Cortex of kidney (tissue), 1 donor: Measurements from ENCODE around the gene TIMP1.

Experiments used
- DNase-seq: peaks from one replicate; lab custom pipeline; 2025; lab: John Stamatoyannopoulos, UW

Gene TIMP1

GRCh38 chrX:47581731-47582647 is at the start of gene TIMP1:
Gene TIMP1 (plus strand): TSS chrX:47582436. CDS start chrX:47583416, 980 bp downstream.
- peak; percentile 3 for DNase-seq

GRCh38 chrX:47539860-47540259 is 42.4 kb upstream of the TIMP1 start:
- no peak for DNase-seq

DNA sequence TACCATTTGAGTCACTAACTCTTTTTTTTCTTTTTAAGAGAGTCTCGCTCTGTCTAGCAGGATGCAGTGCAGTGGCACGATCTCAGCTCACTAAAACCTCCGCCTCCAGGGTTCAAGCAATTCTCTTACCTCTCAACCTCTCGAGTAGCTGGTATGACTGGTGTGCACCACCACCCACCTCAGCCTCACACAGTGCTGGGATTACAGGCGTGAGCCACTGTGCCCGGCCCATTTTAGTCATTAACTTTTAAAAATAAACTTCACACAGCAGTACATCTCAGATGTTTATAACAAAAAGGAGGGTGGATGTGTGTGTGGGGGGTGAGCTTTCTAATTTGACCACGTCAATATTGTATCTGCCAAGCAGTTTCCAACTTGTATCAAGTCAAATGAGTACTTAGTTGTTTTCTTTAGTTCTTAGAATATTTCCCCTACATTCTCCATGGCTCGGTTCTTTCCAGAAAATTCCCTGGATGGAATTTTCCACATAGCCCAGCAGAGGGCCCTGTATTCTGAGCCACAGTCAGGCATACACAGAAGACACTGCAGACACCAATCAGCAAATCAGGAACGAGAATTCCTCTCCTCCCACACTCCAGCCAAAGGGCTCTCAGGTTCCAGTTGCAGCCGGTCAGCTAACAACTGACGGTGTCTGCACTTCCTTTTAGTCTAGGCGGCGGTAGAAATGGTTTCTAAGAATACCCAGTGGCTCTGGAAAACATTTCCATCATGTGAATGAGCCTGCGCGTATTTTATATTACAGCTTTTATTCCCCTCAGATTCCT is 41.3 kb upstream of the TIMP1 start:
- DNase-seq: no peak

- DNase-seq: no peak
Measured at GRCh38 chrX:47543496-47543895, 38.7 kb upstream of the TIMP1 start.

DNA sequence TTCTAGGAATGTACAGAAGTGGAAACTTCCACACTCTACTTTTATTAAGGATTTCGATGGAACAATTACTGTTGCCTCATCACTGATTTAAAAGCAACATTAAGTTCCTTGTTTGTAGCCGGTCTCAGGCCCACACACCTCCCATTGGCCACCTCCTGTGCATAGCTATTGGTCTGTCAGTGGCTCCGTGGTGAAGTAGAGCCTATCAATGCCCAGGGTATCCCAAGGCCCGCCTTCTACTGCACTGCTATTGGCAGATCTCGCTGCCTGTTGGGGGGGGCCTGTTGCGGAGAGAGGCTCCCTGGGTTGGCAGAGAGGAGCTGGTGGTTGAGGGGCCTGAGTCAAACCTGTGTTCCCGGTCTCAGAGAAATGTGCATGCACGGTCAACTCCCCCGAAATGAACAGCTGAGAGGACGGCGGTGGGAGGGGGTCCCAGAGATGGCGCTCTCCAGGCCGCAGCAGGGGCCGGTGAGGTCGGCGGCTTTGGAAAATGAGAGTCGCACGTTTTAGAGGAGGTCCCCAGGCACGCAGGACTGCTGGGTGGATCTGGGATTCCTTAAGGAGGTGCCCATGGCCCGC is 26.1 kb upstream of the TIMP1 start:
- no peak for DNase-seq

DNA sequence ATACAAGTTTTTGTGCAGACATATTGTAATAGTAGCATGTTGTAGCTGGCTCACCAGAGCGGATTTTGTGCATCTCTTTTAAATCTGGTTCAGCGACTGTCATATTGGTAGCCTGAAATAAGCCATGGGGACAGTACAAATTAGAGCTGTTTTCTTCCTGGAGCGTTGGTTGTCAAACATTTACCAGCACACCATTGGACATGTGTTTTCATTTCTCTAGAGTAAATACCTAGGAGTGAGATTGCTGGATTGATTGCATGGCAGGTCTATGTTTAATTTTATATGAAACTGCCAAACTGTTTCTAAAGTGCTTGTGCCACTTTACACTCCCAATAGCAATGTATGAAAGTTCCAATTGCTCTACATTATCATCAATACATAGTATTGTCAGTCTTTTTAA is 23.8 kb upstream of the TIMP1 start:
- no peak for DNase-seq

- DNase-seq: no peak
Measured at GRCh38 chrX:47560179-47560933, 21.9 kb upstream of the TIMP1 start.

DNA sequence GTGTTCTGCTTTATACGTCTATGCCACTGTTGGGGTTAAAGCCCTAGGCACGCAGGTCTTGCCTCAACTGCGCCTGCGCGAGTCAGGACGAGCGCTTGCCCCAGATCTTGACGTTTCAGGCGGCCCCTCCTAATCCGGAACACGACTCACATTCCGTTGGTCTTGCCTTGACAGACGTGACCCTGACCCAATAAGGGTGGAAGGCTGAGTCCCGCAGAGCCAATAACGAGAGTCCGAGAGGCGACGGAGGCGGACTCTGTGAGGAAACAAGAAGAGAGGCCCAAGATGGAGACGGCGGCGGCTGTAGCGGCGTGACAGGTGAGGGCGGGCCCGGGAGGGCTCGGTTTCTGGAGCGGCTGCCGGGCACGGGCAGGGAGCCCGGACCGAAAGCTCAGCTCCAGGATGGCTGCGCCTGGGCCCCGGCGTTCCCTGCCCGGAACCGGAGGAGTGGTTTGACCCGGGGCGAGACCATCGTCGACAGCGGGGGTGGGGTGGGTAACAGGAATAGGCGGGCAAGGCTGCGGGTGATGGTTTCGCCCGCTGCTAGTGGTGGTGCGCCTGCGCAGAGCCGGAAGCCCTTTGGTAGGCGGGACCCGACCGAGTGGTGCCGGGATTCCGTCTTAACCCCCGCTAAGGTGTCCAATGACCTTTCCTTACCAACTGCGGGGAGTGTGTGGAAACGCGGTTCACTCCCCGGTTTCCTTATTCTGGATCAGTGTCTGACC is 21.1 kb upstream of the TIMP1 start, which contains the start of gene ARAF:
Gene ARAF, plus strand, starts transcription at position 272 of the 725 bp plus-strand sequence. CDS start 1,763 bp downstream, outside the sequence.
- DNase-seq: peak; percentile 27

- no peak for DNase-seq
Measured at GRCh38 chrX:47561659-47562151, 20.5 kb upstream of the TIMP1 start.

GRCh38 chrX:47562615-47563243 is 19.5 kb upstream of the TIMP1 start:
- DNase-seq: no peak

DNA sequence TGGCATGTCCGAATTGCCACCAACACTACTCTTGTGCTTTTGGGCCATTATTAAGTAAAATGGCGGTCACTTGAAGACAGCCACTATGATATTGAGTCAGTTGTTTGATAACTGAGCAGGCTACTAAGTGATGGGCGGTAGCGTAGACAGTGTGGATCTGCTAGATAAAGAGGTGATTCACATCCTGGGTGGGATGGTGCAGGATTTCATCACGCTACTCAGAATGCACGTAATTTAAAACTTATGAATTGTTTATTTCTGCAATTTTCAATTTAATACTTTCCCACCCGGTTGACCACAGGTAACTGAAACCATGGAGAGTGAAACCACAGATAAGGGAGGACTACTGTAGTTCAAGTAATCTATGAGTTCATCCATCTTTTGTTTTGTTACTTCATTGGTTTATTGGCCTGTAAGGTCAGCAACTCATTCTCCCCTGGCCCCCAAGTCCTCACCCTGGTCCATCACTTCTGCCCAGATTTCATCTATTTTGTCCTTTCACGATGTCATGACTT is 18.4 kb upstream of the TIMP1 start:
- DNase-seq: no peak

DNA sequence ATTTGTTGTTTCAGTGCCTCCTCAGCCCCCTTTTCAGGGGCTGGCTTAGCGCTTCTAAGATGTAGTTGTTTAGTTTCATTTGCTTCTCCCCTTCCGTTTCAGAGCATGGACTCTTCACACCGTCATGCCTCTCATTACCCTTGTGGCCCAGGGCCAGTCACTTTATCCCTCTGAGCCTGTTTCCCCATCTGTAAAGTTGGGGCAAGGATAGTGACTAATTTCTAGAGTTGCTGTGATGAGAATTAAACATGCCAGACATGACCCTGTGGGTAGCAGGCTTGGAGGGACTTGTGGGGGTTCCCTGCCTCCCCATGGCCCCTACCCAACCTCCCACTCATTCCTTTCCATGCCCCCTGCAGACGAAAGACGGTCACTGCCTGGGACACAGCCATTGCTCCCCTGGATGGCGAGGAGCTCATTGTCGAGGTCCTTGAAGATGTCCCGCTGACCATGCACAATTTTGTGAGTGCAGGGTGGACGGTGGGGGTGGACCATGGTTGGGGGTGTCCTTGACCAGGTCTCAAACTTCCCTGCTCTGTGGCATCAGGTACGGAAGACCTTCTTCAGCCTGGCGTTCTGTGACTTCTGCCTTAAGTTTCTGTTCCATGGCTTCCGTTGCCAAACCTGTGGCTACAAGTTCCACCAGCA is 17.7 kb upstream of the TIMP1 start:
- no peak for DNase-seq

DNA sequence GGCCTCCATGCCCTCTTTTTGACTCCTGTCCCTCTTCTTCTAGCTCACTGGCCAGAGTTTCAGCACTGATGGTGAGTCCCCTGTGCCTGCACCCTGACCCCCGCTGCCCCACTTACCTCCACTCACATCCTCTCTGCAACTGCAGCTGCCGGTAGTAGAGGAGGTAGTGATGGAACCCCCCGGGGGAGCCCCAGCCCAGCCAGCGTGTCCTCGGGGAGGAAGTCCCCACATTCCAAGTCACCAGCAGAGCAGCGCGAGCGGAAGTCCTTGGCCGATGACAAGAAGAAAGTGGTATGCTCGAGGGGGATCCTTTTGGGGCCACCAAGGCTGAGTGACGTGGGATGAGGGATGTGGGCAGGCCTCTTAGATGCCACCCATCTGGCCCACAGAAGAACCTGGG is 15.4 kb upstream of the TIMP1 start:
- no peak for DNase-seq

DNA sequence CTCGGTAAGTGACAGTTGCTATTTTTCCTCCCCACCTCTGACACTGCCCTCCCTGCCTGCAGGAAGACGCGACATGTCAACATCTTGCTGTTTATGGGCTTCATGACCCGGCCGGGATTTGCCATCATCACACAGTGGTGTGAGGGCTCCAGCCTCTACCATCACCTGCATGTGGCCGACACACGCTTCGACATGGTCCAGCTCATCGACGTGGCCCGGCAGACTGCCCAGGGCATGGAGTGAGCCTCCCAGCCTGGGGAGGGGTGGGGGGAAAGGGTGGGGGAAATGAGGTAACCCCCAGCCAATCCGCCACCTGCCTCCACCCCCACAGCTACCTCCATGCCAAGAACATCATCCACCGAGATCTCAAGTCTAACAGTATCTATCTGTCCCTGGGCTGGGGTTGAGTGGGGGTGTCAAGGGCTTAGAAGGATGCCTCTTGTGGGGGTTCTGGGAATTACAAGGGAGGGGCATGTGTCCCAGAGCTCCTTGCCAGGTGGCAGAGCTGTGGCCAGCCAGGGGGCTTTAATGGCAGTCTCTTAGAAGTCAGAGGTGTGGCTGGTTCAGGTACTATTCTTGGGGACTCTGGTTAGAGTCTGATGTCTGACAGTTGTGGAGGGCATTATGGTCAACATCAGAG is 13.5 kb upstream of the TIMP1 start:
- DNase-seq: no peak

GRCh38 chrX:47570794-47571193 is 11.4 kb upstream of the TIMP1 start:
- DNase-seq: no peak

DNA sequence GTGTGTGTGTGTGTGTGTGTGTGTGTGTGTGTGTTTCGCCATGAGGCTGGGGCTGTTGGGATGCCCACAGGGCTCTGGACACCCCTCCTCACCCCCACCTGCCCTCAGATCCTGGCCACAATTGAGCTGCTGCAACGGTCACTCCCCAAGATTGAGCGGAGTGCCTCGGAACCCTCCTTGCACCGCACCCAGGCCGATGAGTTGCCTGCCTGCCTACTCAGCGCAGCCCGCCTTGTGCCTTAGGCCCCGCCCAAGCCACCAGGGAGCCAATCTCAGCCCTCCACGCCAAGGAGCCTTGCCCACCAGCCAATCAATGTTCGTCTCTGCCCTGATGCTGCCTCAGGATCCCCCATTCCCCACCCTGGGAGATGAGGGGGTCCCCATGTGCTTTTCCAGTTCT is 11.0 kb upstream of the TIMP1 start:
- DNase-seq: no peak

- no peak for DNase-seq
Measured at GRCh38 chrX:47571896-47572295, 10.3 kb upstream of the TIMP1 start.

DNA sequence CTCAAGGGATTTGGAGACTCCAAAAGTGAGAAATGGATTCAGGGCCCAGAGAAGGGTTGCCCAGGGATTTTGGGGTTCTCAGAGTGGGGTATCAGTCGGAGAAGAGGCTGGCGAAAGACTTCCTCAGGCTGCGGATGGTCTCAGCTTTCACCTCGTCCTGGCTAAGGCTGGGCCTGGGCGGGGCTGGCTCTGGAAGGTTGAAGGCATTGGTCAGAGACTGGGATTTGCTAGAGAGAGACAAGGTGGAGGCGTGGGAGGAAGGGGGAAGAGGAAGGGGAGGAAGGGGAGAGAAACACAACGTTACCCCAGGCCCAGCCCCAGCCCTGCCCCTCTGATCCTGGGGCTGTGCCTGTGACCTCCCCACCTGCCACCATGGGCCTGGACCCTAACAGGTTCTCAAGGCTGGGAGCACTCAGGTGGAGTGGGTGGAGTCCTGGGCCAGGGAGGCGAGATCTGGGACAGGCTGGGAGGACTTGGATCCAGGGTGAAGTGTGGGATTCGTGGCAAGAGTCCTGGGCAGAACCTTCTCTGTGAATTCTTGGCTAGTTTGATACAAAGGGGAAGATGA is 9.4 kb upstream of the TIMP1 start:
- DNase-seq: no peak
